Vagina (tissue), 2 donors: ENCODE results near the gene SIDT1. TPM values are rescaled to one million over a fixed set of nuclear protein-coding genes. Genes with fewer than 3 reads are reported as not detected.

Experiments
- DNase-seq, 2 donors: peaks; one replicate each; pipeline ENCODE4 v3.0.0-alpha.2; 2017; ENCODE audit errors: extremely low spot score in 2 of 2
- H3K27ac ChIP-seq: fragments of 200-600 bp; sonication (generic); one replicate; pipeline ENCODE4 v1.5.1; 2019
- H3K27me3 ChIP-seq: fragments of 200-600 bp; sonication (generic); one replicate; pipeline ENCODE4 v1.5.1; 2019
- H3K36me3 ChIP-seq, 2 donors: fragments of 200-600 bp; sonication (generic); one replicate each; pipeline ENCODE4 v1.5.1; 2017 to 2019
- H3K4me1 ChIP-seq: fragments of 200-600 bp; sonication (generic); one replicate; pipeline ENCODE4 v1.5.1; 2019
- H3K4me3 ChIP-seq, 2 donors: fragments of 200-600 bp; sonication (generic); 1 replicate in 1 of 2; 2 replicates in 1 of 2; pipeline ENCODE4 v1.5.1; 2016 to 2019
- H3K9me3 ChIP-seq: fragments of 200-600 bp; sonication (generic); one replicate; pipeline ENCODE4 v1.5.1; 2019
- POLR2A ChIP-seq, 2 donors: fragments of 450-650 bp; IDR thresholded peaks; one replicate each; pipeline ENCODE4 v1.6.1; 2017; ENCODE audit warnings: antibody characterized with exemption in 2 of 2, mild to moderate bottlenecking in 2 of 2, moderate library complexity in 2 of 2
- POLR2AphosphoS5 ChIP-seq, 2 donors: sonication (generic); formaldehyde crosslinking; IDR thresholded peaks; one replicate each; pipeline ENCODE4 v1.9.0; 2017; ENCODE audit warnings: antibody characterized with exemption in 2 of 2, mild to moderate bottlenecking in 2 of 2, low read depth in 1 of 2; ENCODE audit not compliant: insufficient read depth in 1 of 2
- intact Hi-C: fragments of 100-400 bp; cut with DNase I; formaldehyde crosslinking; loops from one replicate; pipeline ENCODE4 v1.15.1; 2023
- total RNA-seq: library from RNA; depleted of rRNA; stranded (reverse); fragments of >200 nt; gene quantifications from one replicate; pipeline ENCODE4 v1.2.3, GENCODE V29; 2016
- TF ChIP-seq, protein P1 (sequence below), 3 experiments: fragments of 450-650 bp in 2 of 3; fragments of 200-600 bp in 1 of 3; sonication (generic) in 1 of 3; IDR thresholded peaks; one replicate each; pipeline ENCODE4 v1.5.1; 2017 to 2019; ENCODE audit warnings: antibody characterized with exemption in 3 of 3, mild to moderate bottlenecking in 2 of 3, moderate library complexity in 2 of 3

Gene SIDT1
- total RNA-seq, 1 donor from 2014 or later, result 44.0 TPM

DNA sequence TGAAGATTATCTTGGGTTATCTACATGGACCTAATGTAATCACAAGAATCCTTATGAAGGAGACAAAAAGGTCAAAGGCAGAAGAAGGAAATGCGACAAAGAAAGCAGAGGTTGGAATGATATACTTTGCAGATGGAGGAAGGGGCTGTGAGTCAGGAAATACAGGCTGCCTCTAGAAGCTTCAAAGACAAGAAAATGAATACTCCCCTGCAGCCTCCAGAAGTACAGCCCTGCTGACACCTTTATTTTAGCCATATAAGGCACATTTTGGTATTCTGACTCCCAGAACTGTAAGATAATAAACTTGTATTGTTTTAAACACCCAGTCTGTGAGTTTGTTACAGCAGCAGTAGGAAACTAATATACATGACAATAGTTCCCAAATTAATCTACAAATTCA, 58.6 kb downstream of the SIDT1 start:
- intact Hi-C loops, result no loop called here
- no peak for DNase-seq
- Histone ChIP-seq H3K27ac (no peak overlapping the region), H3K9me3 (no peaks in the 10 kb centered on the region), H3K36me3 (no peaks in the 10 kb centered on the region), H3K27me3 (no peaks in the 10 kb centered on the region), H3K4me1 (no peaks in the 10 kb centered on the region), H3K4me3 (no peak overlapping the region)
- TF ChIP-seq, protein P1, sequence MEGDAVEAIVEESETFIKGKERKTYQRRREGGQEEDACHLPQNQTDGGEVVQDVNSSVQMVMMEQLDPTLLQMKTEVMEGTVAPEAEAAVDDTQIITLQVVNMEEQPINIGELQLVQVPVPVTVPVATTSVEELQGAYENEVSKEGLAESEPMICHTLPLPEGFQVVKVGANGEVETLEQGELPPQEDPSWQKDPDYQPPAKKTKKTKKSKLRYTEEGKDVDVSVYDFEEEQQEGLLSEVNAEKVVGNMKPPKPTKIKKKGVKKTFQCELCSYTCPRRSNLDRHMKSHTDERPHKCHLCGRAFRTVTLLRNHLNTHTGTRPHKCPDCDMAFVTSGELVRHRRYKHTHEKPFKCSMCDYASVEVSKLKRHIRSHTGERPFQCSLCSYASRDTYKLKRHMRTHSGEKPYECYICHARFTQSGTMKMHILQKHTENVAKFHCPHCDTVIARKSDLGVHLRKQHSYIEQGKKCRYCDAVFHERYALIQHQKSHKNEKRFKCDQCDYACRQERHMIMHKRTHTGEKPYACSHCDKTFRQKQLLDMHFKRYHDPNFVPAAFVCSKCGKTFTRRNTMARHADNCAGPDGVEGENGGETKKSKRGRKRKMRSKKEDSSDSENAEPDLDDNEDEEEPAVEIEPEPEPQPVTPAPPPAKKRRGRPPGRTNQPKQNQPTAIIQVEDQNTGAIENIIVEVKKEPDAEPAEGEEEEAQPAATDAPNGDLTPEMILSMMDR (IDR thresholded peaks at IDR 0.05), result no peak
- TF ChIP-seq POLR2AphosphoS5 (IDR thresholded peaks at IDR 0.05; ENCODE audit: insufficient read depth in 1 of 2, low read depth in 1 of 2) (no peak), POLR2A (IDR thresholded peaks at IDR 0.05) (no peak)

DNA sequence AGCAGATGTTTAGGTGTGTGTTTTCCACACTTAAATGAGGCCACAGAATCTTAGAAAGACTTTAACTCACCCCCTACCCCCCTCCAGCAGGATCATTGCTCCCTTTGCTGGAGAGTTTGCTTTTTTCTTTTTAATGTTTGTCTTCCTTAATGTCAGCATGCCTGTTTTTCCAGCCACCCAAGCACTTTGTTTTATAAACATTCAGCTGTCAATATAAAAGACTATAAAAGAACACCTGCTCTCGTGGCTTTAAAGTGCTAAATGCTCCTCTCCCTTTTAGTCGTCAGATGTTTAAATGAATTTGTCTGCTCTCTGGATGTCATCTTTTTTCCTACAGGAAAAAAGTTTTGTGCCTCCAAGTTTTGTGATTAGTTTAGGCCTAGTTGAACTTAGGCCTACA, 61.7 kb downstream of the SIDT1 start:
- Histone ChIP-seq H3K27ac (no peak overlapping the region), H3K27me3 (no peaks in the 10 kb centered on the region), H3K4me1 (no peaks in the 10 kb centered on the region), H3K9me3 (no peaks in the 10 kb centered on the region), H3K4me3 (no peak overlapping the region), H3K36me3 (no peaks in the 10 kb centered on the region)
- DNase-seq, result no peak
- TF ChIP-seq, protein P1 (IDR thresholded peaks at IDR 0.05), result no peak
- TF ChIP-seq POLR2A (IDR thresholded peaks at IDR 0.05) (no peak), POLR2AphosphoS5 (IDR thresholded peaks at IDR 0.05; ENCODE audit: insufficient read depth in 1 of 2, low read depth in 1 of 2) (no peak)
- intact Hi-C loops, result no loop called here

DNA sequence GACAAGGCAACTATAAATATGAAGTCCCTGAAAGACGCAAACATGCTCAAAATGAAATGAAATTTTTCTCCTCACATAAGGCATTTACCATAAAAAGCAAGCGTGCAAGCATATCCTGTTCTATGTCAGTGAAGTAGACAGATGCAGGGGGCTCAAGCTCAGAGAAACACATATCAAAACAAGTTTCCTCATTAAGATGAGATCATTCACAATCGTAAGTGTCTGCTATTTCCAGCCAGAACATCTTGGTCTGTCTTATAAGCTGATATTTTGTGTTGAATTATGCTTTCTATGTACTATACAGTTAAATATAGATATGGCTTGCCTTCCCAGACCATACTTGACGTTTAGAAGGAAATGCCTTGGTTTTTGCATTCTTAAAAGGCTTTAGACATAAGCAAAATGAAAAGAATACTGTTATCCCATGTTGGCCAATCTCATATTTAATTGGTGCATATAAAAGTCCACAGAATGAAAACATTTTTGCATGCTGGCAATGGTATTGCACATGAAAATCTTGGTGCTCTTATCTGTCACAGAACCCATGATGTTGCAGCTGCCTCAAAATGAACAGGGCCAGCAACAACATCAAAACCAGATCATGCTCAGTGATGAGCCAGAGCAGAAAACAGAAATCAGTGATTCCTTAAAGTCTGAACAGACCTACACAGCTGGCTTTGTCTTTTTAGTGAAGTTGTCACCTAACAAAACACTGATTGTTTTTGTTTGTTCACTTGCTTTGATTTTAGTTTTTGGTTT, 65.4 kb downstream of the SIDT1 start:
- Histone ChIP-seq H3K27me3 (no peaks in the 10 kb centered on the region), H3K27ac (no peak overlapping the region), H3K4me1 (no peaks in the 10 kb centered on the region), H3K4me3 (no peak overlapping the region), H3K36me3 (no peaks in the 10 kb centered on the region), H3K9me3 (no peaks in the 10 kb centered on the region)
- TF ChIP-seq, protein P1 (IDR thresholded peaks at IDR 0.05), result no peak
- no peak for TF ChIP-seq POLR2AphosphoS5 (IDR thresholded peaks at IDR 0.05; ENCODE audit: insufficient read depth in 1 of 2, low read depth in 1 of 2)
- no peak for TF ChIP-seq POLR2A (IDR thresholded peaks at IDR 0.05)
- DNase-seq, result no peak
- intact Hi-C loops, result no loop called here

DNA sequence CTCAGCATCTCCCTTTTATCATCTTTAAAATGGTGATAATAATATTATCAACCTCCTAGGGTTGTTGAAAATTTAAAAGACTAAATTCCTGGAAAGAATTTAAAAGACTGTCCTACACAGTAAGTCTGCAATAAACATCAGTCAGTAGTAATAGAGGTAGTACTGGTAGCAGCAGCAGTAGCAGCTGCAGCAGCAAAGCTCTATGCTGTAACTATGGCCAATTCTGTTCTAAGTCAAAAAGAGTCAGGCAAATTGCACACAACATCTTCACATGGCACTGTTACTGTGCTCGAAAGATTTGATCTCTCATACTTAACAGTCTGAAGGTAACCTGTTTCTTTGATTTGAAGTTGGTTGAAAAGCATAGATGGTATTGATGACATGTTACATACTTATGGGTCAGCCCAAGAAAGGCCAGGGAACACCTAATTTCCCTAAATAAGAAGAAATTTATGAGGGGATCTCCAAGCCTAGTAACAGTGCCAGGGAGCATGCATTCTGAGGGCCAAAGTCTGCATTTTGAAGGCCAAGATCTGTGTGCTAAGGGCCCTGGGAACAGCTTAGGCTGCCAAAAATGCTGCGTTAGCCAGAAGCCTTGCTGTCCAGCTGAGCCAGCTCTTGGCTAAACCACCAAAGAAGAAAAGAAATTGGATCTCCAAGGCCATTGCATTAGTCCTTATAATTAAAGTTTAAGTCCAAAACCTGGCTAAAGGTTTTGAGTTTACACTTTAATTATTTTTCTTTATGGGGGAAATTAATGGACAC, 68.2 kb downstream of the SIDT1 start:
- Histone ChIP-seq H3K36me3 (no peaks in the 10 kb centered on the region), H3K27me3 (no peaks in the 10 kb centered on the region), H3K4me1 (no peaks in the 10 kb centered on the region), H3K27ac (no peak overlapping the region), H3K9me3 (no peaks in the 10 kb centered on the region), H3K4me3 (no peak overlapping the region)
- intact Hi-C loops, result no loop called here
- no peak for DNase-seq
- TF ChIP-seq POLR2AphosphoS5 (IDR thresholded peaks at IDR 0.05; ENCODE audit: insufficient read depth in 1 of 2, low read depth in 1 of 2) (no peak), POLR2A (IDR thresholded peaks at IDR 0.05) (no peak)
- TF ChIP-seq, protein P1 (IDR thresholded peaks at IDR 0.05), result no peak

- Histone ChIP-seq H3K27ac (no peak overlapping the region), H3K4me1 (no peaks in the 10 kb centered on the region), H3K4me3 (no peak overlapping the region), H3K27me3 (no peaks in the 10 kb centered on the region), H3K36me3 (no peaks in the 10 kb centered on the region), H3K9me3 (no peaks in the 10 kb centered on the region)
- DNase-seq, result no peak
- intact Hi-C loops, result no loop called here
- TF ChIP-seq, protein P1 (IDR thresholded peaks at IDR 0.05), result no peak
- TF ChIP-seq POLR2A (IDR thresholded peaks at IDR 0.05), result no peak
- no peak for TF ChIP-seq POLR2AphosphoS5 (IDR thresholded peaks at IDR 0.05; ENCODE audit: insufficient read depth in 1 of 2, low read depth in 1 of 2)
Measured at GRCh38 chr3:113601240-113601639, 68.9 kb downstream of the SIDT1 start.
